Activated naive CD4-positive, alpha-beta T cell treated with anti-CD3 and anti-CD28 coated beads, Interleukin-2, amount 50 U/mL, for 24 hours (primary cell): ENCODE results near the gene TBK1.
"Not testable (repeated sequence)": the region's sequence is repeated elsewhere in the genome, so short reads cannot be mapped to it uniquely, and the experiment has no call there.

Source experiments
- H3K27ac Mint-ChIP-seq: one replicate; pipeline ENCODE4 v1.8.0; 2021; ENCODE audit warnings: mild to moderate bottlenecking, mixed read lengths
- H3K27me3 Mint-ChIP-seq: one replicate; pipeline ENCODE4 v1.8.0; 2021; ENCODE audit warnings: mixed read lengths
- H3K36me3 Mint-ChIP-seq: one replicate; pipeline ENCODE4 v1.8.0; 2021; ENCODE audit warnings: mixed read lengths
- H3K4me1 Mint-ChIP-seq: one replicate; pipeline ENCODE4 v1.8.0; 2021; ENCODE audit warnings: mixed read lengths
- H3K4me3 Mint-ChIP-seq: one replicate; pipeline ENCODE4 v1.8.0; 2021; ENCODE audit warnings: mild to moderate bottlenecking, mixed read lengths
- H3K9me3 Mint-ChIP-seq: one replicate; pipeline ENCODE4 v1.8.0; 2021; ENCODE audit warnings: mixed read lengths

Gene TBK1

GRCh38 chr12:64506955-64507354, 55.0 kb downstream of the TBK1 start:
- no peaks in the 10 kb centered on the region for H3K9me3 Mint-ChIP-seq
- H3K4me3 Mint-ChIP-seq = no peak overlapping the region
- no peaks in the 10 kb centered on the region for H3K27me3 Mint-ChIP-seq
- peaks cover 2% of the 10 kb centered on the region for H3K36me3 Mint-ChIP-seq
- no peak overlapping the region for H3K27ac Mint-ChIP-seq
- peaks cover 10% of the 10 kb centered on the region for H3K4me1 Mint-ChIP-seq

GRCh38 chr12:64510667-64511066, 58.7 kb downstream of the TBK1 start:
- H3K27ac Mint-ChIP-seq = no peak overlapping the region
- H3K36me3 Mint-ChIP-seq = no peaks in the 10 kb centered on the region
- no peak overlapping the region for H3K4me3 Mint-ChIP-seq
- no peaks in the 10 kb centered on the region for H3K9me3 Mint-ChIP-seq
- H3K4me1 Mint-ChIP-seq = peaks cover 10% of the 10 kb centered on the region
- H3K27me3 Mint-ChIP-seq = peaks cover 2% of the 10 kb centered on the region

GRCh38 chr12:64518396-64518795, 66.5 kb downstream of the TBK1 start:
- no peaks in the 10 kb centered on the region for H3K4me1 Mint-ChIP-seq
- no peak overlapping the region for H3K4me3 Mint-ChIP-seq
- peaks cover 2% of the 10 kb centered on the region for H3K27me3 Mint-ChIP-seq
- H3K9me3 Mint-ChIP-seq = no peaks in the 10 kb centered on the region
- H3K27ac Mint-ChIP-seq = no peak overlapping the region
- no peaks in the 10 kb centered on the region for H3K36me3 Mint-ChIP-seq

- no peak overlapping the region for H3K4me3 Mint-ChIP-seq
- no peak overlapping the region for H3K27ac Mint-ChIP-seq
- H3K4me1 Mint-ChIP-seq = no peaks in the 10 kb centered on the region
- no peaks in the 10 kb centered on the region for H3K27me3 Mint-ChIP-seq
- H3K9me3 Mint-ChIP-seq = no peaks in the 10 kb centered on the region
- H3K36me3 Mint-ChIP-seq = no peaks in the 10 kb centered on the region
Measured at GRCh38 chr12:64521833-64522232, 69.9 kb downstream of the TBK1 start.

GRCh38 chr12:64522316-64522715, 70.4 kb downstream of the TBK1 start:
- Mint-ChIP-seq H3K27ac (no peak overlapping the region), H3K4me1 (no peaks in the 10 kb centered on the region), H3K36me3 (no peaks in the 10 kb centered on the region), H3K9me3 (no peaks in the 10 kb centered on the region), H3K27me3 (no peaks in the 10 kb centered on the region), H3K4me3 (no peak overlapping the region)

GRCh38 chr12:64522807-64523206, 70.9 kb downstream of the TBK1 start:
- no peaks in the 10 kb centered on the region for H3K36me3 Mint-ChIP-seq
- no peak overlapping the region for H3K27ac Mint-ChIP-seq
- H3K4me1 Mint-ChIP-seq = no peaks in the 10 kb centered on the region
- H3K4me3 Mint-ChIP-seq = no peak overlapping the region
- H3K27me3 Mint-ChIP-seq = no peaks in the 10 kb centered on the region
- no peaks in the 10 kb centered on the region for H3K9me3 Mint-ChIP-seq

- not testable (repeated sequence) for H3K36me3 Mint-ChIP-seq, H3K27me3 Mint-ChIP-seq, H3K4me3 Mint-ChIP-seq, H3K9me3 Mint-ChIP-seq, H3K27ac Mint-ChIP-seq, H3K4me1 Mint-ChIP-seq
Measured at GRCh38 chr12:64523565-64524444, 71.9 kb downstream of the TBK1 start.

- H3K27ac Mint-ChIP-seq = no peak overlapping the region
- H3K4me3 Mint-ChIP-seq = no peak overlapping the region
Measured at GRCh38 chr12:64525461-64526160, 73.7 kb downstream of the TBK1 start.

GRCh38 chr12:64526859-64527258, 74.9 kb downstream of the TBK1 start:
- no peaks in the 10 kb centered on the region for H3K27me3 Mint-ChIP-seq
- H3K27ac Mint-ChIP-seq = no peak overlapping the region
- no peak overlapping the region for H3K4me3 Mint-ChIP-seq
- H3K36me3 Mint-ChIP-seq = no peaks in the 10 kb centered on the region
- H3K9me3 Mint-ChIP-seq = no peaks in the 10 kb centered on the region
- H3K4me1 Mint-ChIP-seq = no peaks in the 10 kb centered on the region

More at GRCh38 chr12:64525461-64526160, 73.7 kb downstream of the TBK1 start:
- Mint-ChIP-seq H3K4me1 (no peaks in the 10 kb centered on the region), H3K27me3 (no peaks in the 10 kb centered on the region), H3K9me3 (no peaks in the 10 kb centered on the region), H3K36me3 (no peaks in the 10 kb centered on the region)

- Mint-ChIP-seq H3K27me3 (no peaks in the 10 kb centered on the region), H3K27ac (no peak overlapping the region), H3K36me3 (no peaks in the 10 kb centered on the region), H3K9me3 (no peaks in the 10 kb centered on the region), H3K4me1 (no peaks in the 10 kb centered on the region), H3K4me3 (no peak overlapping the region)
Measured at GRCh38 chr12:64528616-64529015, 76.7 kb downstream of the TBK1 start.

- Mint-ChIP-seq H3K27ac (no peak overlapping the region), H3K27me3 (no peaks in the 10 kb centered on the region), H3K4me3 (no peak overlapping the region), H3K36me3 (no peaks in the 10 kb centered on the region), H3K4me1 (no peaks in the 10 kb centered on the region), H3K9me3 (no peaks in the 10 kb centered on the region)
Measured at GRCh38 chr12:64530566-64530965, 78.6 kb downstream of the TBK1 start.

GRCh38 chr12:64531665-64532334, 79.9 kb downstream of the TBK1 start:
- Mint-ChIP-seq H3K4me3 (no peak overlapping the region), H3K9me3 (no peaks in the 10 kb centered on the region), H3K36me3 (no peaks in the 10 kb centered on the region), H3K27me3 (no peaks in the 10 kb centered on the region), H3K27ac (no peak overlapping the region), H3K4me1 (no peaks in the 10 kb centered on the region)

- H3K27ac Mint-ChIP-seq = no peak overlapping the region
- no peaks in the 10 kb centered on the region for H3K36me3 Mint-ChIP-seq
- no peaks in the 10 kb centered on the region for H3K9me3 Mint-ChIP-seq
- H3K27me3 Mint-ChIP-seq = no peaks in the 10 kb centered on the region
- H3K4me3 Mint-ChIP-seq = no peak overlapping the region
- H3K4me1 Mint-ChIP-seq = no peaks in the 10 kb centered on the region
Measured at GRCh38 chr12:64532734-64533351, 80.9 kb downstream of the TBK1 start.

- Mint-ChIP-seq H3K27ac (no peak overlapping the region), H3K9me3 (no peaks in the 10 kb centered on the region), H3K4me1 (no peaks in the 10 kb centered on the region), H3K4me3 (no peak overlapping the region), H3K27me3 (peaks cover 1% of the 10 kb centered on the region), H3K36me3 (no peaks in the 10 kb centered on the region)
Measured at GRCh38 chr12:64534672-64535199, 82.8 kb downstream of the TBK1 start.

GRCh38 chr12:64538121-64538520, 86.2 kb downstream of the TBK1 start:
- H3K4me1 Mint-ChIP-seq = no peaks in the 10 kb centered on the region
- H3K27me3 Mint-ChIP-seq = peaks cover 1% of the 10 kb centered on the region
- no peaks in the 10 kb centered on the region for H3K9me3 Mint-ChIP-seq
- no peak overlapping the region for H3K4me3 Mint-ChIP-seq
- H3K36me3 Mint-ChIP-seq = no peaks in the 10 kb centered on the region
- no peak overlapping the region for H3K27ac Mint-ChIP-seq
